UCSD-AML1 (cell line): ENCODE data around the gene OR2K2.
"Not testable (repeated sequence)": the region's sequence is repeated elsewhere in the genome, so short reads cannot be mapped to it uniquely, and the experiment has no call there.

Experiments used
- DNase-seq: peaks from one replicate; lab custom pipeline; 2025; ENCODE audit not compliant: unreplicated experiment; lab: John Stamatoyannopoulos, UW

OR2K2 gene, protein sequence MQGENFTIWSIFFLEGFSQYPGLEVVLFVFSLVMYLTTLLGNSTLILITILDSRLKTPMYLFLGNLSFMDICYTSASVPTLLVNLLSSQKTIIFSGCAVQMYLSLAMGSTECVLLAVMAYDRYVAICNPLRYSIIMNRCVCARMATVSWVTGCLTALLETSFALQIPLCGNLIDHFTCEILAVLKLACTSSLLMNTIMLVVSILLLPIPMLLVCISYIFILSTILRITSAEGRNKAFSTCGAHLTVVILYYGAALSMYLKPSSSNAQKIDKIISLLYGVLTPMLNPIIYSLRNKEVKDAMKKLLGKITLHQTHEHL

DNA sequence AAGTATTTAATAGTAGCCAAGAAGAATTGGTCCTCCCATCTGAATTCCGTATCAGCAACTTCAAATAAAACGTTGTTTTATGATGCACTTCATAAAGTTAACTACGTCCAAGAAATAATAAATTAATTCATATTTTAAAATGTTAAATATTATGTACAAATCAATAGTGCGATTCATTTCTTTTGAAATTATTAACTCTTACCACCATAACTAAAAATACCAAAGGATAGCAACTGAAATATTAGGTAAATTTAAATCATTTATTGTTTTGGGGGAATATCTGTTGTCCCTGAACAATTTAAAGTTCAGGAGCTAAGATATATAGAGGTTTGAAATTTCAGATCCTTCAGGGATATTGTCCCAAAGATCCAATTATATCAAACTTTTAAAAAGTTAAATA lies at the start of gene OR2K2:
TSS of gene OR2K2 (minus strand) at position 101 of the 400 bp plus-strand sequence. CDS start 1,791 bp downstream, outside the sequence.
- DNase-seq = no peak

DNA sequence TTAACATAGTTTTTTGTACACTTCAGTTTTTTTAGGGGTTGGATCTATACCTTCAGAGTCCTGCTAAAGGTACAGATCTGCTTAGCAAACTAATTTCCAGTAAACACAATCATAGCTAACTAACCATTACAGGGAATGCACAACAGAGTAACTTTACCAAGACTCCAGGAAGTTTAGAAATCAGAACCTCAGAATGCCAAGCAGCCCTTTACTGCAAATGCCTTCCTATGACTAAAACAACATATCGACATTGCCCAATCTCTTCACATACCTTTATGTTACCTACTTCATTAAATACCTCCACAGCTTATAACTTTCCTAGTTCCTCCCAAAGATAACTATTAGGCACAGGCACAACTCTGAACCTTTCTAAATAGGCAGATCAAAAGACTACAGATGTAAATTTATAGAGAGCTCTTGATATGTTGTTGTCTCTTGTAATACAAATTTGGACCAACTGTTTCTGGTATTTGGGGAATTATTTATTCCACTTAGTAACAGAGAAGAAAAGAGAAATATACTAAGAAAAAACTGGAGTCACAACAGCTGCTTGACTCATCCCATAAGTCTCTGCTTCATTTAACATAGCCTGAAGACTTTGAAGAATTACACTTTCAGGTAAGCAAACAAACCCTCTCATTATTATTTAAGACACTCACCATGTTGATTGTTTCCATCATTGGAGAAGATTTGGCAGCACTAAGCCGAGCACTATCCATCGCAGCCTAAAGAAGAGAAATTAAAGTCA lies 46.0 kb upstream of the OR2K2 start:
- DNase-seq = no peak

- DNase-seq = no peak
Measured at GRCh38 chr9:111375062-111375461, 45.0 kb upstream of the OR2K2 start.

- DNase-seq = no peak
Measured at GRCh38 chr9:111372297-111372696, 42.3 kb upstream of the OR2K2 start.

- DNase-seq = no peak
Measured at GRCh38 chr9:111366978-111367377, 37.0 kb upstream of the OR2K2 start.

DNA sequence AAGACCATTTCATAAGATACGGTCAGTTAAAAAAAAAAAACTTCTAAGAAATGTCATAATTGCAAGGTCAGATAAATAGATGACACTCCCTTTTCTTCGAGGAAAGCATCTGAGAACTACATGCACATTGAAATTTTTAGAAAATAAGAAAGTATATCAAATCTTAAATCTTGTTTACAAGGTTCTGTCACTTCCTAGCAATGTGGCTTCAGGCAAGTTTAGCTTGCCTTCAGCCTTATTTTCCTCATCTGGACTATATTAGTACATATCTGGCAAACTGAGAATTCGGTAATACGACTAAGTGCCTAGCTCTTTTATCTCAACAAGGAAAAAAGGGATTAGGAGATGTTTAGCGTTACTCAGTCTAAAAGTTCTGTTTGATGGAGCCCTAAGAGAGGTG lies 32.5 kb upstream of the OR2K2 start:
- DNase-seq = no peak

DNA sequence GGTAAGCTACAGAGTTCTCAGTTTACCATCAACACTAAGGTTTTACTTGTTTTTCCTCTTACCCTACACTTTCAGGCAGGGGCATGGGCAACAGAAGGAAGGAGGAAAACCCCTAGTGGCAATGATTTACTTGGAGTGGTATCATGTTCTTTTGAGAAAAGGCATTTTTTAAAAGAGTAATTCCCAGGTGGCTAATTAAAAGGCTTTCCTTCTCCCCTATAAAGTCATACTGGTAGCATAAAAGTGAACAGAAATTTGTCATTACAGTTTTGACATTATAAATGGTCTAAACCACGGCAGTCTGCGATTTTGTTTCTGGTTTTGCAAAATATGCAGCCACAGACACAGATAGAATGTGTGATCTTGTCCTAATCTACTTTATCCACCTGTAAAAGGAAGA lies 30.9 kb upstream of the OR2K2 start:
- DNase-seq = no peak

- no peak for DNase-seq
Measured at GRCh38 chr9:111356481-111357244, 26.6 kb upstream of the OR2K2 start.

DNA sequence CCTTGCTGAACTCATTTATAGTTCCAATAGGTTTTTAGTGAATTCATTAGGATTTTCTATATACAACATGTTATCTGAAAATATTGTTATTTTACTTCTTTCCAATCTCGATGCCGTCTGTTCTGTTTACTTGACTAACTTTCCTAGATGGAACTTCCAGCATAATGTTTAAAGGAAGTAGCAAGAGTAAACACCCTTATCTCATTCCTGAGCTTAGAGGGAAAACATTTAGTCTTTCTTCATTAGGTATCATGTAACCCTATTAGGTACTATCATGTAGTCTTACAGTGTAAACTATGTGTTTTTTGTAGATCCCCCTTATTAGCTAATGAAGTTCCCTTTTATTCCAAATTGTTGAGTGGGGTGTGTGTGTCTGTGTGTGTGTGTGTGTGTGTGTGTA lies 22.5 kb upstream of the OR2K2 start:
- DNase-seq = no peak

DNA sequence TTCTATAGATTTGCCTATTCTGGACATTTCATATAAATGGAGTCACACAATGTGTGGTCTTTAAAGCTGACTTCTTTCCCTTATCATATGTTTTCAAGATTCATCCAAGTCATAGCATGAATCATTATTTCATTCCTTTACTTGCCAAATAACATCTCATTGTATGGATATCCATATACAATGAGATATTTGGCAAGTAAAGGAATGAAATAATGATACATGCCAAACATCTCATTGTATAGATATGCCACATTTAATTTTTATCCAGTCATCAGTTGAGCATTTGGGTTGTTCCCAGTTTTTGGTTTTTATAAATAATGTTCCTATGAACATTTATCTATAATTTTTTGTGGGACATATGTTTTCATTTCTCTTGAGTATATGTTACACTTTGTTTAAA lies 20.5 kb upstream of the OR2K2 start:
- DNase-seq = no peak

GRCh38 chr9:111349766-111350165 lies 19.7 kb upstream of the OR2K2 start:
- DNase-seq = no peak

DNA sequence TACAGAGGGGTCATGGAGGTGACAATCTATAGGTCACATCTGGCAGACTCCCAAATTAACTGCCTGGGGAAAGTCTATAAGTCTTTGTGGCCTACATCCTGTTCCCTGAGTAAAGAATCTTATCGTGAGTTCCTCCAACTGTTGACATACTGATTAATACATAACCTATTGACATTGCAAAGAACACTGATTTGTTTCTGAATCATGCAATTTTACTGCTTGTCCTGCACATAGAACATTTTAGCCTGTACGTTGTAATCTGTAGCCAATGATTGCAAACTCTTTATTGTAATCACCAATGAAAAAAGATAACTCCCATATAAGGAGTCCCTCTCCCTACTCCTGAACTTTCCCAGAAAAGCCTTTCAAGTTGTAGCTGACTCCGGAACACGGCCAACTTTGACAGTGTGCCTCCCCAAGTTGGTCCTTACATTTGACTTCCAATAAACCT lies 18.8 kb upstream of the OR2K2 start:
- no peak for DNase-seq

GRCh38 chr9:111334318-111334863 lies 4.4 kb upstream of the OR2K2 start:
- DNase-seq = not testable (repeated sequence)

DNA sequence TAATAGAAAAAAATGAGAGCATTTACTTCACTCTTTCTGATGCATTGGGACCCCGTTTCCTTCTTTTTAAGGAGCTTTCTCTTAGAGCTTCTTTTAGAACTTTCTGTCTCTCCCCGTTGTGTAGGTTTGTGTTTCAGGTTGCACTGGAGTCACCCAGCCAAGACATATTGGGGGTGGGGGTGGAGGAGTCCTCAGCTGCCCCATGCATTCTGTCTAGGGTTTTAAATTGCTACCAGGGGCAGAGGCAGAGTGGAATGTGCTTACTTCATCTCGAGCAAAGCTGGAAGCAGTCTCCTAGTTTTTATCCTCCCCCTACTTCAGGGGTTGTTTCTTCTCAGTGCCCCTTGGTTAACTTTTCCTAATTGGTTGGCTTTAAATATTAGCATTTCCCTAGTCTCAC lies 9.4 kb downstream of the OR2K2 start:
- DNase-seq = no peak

DNA sequence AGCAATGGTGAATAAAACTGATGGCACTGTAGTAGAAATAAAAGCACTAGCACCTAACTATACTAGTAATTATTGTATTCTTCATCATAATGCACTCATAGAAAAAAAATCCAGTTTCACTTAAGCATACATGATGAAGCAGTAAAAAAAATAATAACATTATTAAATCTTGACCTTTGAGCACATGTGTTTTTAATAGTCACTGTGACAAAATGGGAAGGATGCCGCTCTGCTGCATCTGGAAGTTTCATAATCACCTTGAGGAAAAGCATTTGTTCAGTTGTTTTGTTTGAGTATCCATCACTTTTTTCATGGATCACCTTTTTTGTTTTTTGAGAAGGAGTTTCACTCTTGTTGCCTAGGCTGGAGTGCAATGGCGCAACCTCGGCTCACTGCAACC lies 13.2 kb downstream of the OR2K2 start:
- no peak for DNase-seq

DNA sequence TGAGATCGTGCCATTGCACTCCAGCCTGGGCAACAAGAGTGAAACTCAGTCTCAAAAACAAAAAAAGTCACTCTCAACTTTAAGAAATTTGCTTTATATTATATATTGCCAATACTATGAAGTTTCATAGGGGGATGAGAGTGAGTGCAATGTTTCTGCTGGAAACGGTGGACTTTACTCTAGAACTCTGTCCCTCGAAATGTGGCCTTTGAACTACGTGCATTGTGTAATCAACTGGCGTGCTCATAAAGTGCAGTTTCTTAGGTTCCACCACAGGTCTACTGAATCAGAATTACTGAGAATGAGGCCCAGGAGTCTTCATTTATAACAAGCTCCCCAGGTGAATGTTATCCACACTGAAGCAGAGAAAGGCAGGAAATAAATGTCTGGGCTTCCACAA lies 24.1 kb downstream of the OR2K2 start:
- no peak for DNase-seq

- not testable (repeated sequence) for DNase-seq
Measured at GRCh38 chr9:111304000-111304399, 26.0 kb downstream of the OR2K2 start.

DNA sequence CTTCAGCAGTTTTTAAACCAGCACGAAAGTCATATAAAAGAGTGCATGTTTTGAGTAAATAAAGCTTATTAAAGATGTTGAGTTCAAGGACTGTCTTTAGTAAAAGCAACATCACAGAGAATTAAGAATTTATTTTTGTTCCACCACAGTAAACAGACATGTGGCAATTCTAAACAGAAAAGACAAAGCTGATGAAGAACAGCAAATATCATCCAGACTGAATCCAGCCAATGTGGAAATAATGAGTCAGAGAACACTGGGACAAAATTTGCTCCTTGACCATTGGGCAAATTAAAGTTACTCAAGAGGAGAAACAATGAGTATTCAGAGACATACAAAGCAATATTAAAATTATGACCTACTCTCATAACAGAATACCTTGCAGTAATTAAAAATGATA lies 28.8 kb downstream of the OR2K2 start:
- no peak for DNase-seq

DNA sequence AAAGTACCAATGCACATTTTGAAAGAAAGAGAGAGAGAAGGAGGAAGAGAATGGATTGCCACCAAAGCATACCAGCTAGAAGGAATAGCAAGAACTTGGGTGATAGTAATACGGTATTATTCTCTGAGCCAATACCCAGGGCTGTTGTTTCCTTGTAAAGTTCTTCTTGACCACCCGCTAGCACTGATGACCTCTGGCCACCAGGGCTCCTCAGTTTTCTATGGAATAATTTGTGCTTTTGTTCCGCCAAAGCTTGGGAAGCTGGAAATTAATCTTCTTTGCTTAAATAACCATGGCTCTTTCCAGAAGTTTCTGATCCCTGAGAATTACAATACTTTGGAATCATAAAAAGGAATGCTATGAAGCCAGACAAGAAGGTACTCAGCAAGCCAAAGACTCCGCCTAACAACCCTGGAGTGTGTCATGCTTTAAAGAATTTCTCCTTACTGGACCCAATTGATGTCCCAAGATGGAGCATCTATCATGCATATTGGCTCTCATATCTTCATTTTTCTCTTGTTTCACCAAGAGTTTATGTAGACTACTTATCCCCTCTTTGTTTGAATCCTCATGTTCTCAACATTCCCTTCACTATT lies 29.8 kb downstream of the OR2K2 start:
- DNase-seq = no peak

- DNase-seq = not testable (repeated sequence)
Measured at GRCh38 chr9:111299599-111299966, 30.4 kb downstream of the OR2K2 start.
